Measurements from ENCODE around the gene TMEM18.

Gene TMEM18

GRCh38 chr2:618005-618404 is 59.2 kb downstream of the TMEM18 start:
- DNase-seq (ENCODE audit: low read depth) = no peak

All from fibroblast of gingiva (primary cell).